ENCODE measurements around the gene KCNK1. TPM values are rescaled to one million over a fixed set of nuclear protein-coding genes. Genes with fewer than 3 reads are reported as not detected.
A peak's percentile ranks its signal among the peaks of the same experiment; 100 is the strongest.

The KCNK1 gene
- total RNA-seq, 1 donor from 2014 or later = 9.7 TPM

- H3K27me3 ChIP-seq (ENCODE audit: low read depth) = no peaks in the 10 kb centered on the region
- H3K27ac ChIP-seq = no peak overlapping the region
- H3K4me1 ChIP-seq = no peaks in the 10 kb centered on the region
- H3K4me3 ChIP-seq = no peak overlapping the region
- no peaks in the 10 kb centered on the region for H3K9me3 ChIP-seq
- H3K36me3 ChIP-seq = no peaks in the 10 kb centered on the region
- TF ChIP-seq CTCF (IDR thresholded peaks at IDR 0.05) = no peak
- intact Hi-C loops (cut with DNase I) = no loop called here
- ATAC-seq (no peak), DNase-seq (no peak)
Measured at GRCh38 chr1:233700338-233700737, 86.4 kb downstream of the KCNK1 start.

GRCh38 chr1:233704170-233704897 is 90.4 kb downstream of the KCNK1 start:
- no peaks in the 10 kb centered on the region for H3K36me3 ChIP-seq
- DNase-seq (no peak), ATAC-seq (peak; percentile 74 to 78)
- TF ChIP-seq CTCF (IDR thresholded peaks at IDR 0.05) = no peak
- H3K27me3 ChIP-seq (ENCODE audit: low read depth) = no peaks in the 10 kb centered on the region
- no peak overlapping the region for H3K4me3 ChIP-seq
- H3K4me1 ChIP-seq = no peaks in the 10 kb centered on the region
- H3K27ac ChIP-seq = peak overlapping the region; percentile 26
- no peaks in the 10 kb centered on the region for H3K9me3 ChIP-seq
- intact Hi-C loops (cut with DNase I) = no loop called here

- DNase-seq (no peak), ATAC-seq (peak; percentile 74 to 83)
- peak overlapping the region; percentile 13 for H3K27ac ChIP-seq
- intact Hi-C loops (cut with DNase I) = no loop called here
- no peaks in the 10 kb centered on the region for H3K4me1 ChIP-seq
- no peak overlapping the region for H3K4me3 ChIP-seq
- no peaks in the 10 kb centered on the region for H3K36me3 ChIP-seq
- H3K27me3 ChIP-seq (ENCODE audit: low read depth) = no peaks in the 10 kb centered on the region
- no peak for TF ChIP-seq CTCF (IDR thresholded peaks at IDR 0.05)
- H3K9me3 ChIP-seq = no peaks in the 10 kb centered on the region
Measured at GRCh38 chr1:233704898-233705723, 91.2 kb downstream of the KCNK1 start.

- Histone ChIP-seq H3K9me3 (no peaks in the 10 kb centered on the region), H3K4me1 (no peaks in the 10 kb centered on the region), H3K36me3 (no peaks in the 10 kb centered on the region), H3K4me3 (no peak overlapping the region), H3K27me3 (ENCODE audit: low read depth) (no peaks in the 10 kb centered on the region), H3K27ac (no peak overlapping the region)
- DNase-seq = no peak
- peak; percentile 70 to 81 for ATAC-seq
- TF ChIP-seq CTCF (IDR thresholded peaks at IDR 0.05) = no peak
- intact Hi-C loops (cut with DNase I) = no loop called here
Measured at GRCh38 chr1:233707153-233707879, 93.4 kb downstream of the KCNK1 start.

All from lower lobe of right lung (tissue), 2 donors.